Measurements from ENCODE around the gene S100A9. TPM values are rescaled to one million over a fixed set of nuclear protein-coding genes. Genes with fewer than 3 reads are reported as not detected.

The S100A9 gene
- total RNA-seq, 1 experiment from 2014 or later: 0.33 TPM

DNA sequence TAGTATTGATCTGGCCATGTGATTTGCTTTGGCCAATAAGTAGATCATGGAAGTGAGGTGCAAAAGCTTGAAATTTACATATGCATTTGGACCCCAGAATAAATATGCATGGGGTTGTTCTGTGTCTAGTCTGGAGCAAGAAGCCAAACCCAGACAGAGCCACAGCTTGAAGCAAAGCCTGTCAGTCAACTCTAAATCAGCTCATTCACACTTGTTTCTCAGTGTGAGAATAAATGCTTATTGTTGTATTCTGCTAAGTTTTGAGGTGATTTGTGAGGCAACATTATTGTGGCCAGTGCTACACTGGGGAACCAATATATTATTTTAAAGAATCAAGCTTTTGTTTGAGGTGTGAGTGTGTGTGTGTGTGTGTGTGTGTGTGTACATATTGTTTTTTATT, 32.7 kb upstream of the S100A9 start:
- TF ChIP-seq SP1 (CRISPR knock-in tag; conservative IDR thresholded peaks at IDR 0.05) (no peak), KAT7 (CRISPR knock-in tag; IDR thresholded peaks at IDR 0.05; ENCODE audit: borderline replicate concordance) (no peak), FOXJ3 (CRISPR knock-in tag; IDR thresholded peaks at IDR 0.05; ENCODE audit: borderline replicate concordance) (no peak), ZNF423 (CRISPR knock-in tag; IDR thresholded peaks at IDR 0.05) (no peak), AR (CRISPR knock-in tag; IDR thresholded peaks at IDR 0.05) (no peak), NR3C1 (CRISPR knock-in tag; conservative IDR thresholded peaks at IDR 0.05; ENCODE audit: low read depth) (no peak), ELF4 (CRISPR knock-in tag; IDR thresholded peaks at IDR 0.05; ENCODE audit: low read depth) (no peak), GTF2I (CRISPR knock-in tag; conservative IDR thresholded peaks at IDR 0.05) (no peak)
- TF ChIP-seq, protein P1, sequence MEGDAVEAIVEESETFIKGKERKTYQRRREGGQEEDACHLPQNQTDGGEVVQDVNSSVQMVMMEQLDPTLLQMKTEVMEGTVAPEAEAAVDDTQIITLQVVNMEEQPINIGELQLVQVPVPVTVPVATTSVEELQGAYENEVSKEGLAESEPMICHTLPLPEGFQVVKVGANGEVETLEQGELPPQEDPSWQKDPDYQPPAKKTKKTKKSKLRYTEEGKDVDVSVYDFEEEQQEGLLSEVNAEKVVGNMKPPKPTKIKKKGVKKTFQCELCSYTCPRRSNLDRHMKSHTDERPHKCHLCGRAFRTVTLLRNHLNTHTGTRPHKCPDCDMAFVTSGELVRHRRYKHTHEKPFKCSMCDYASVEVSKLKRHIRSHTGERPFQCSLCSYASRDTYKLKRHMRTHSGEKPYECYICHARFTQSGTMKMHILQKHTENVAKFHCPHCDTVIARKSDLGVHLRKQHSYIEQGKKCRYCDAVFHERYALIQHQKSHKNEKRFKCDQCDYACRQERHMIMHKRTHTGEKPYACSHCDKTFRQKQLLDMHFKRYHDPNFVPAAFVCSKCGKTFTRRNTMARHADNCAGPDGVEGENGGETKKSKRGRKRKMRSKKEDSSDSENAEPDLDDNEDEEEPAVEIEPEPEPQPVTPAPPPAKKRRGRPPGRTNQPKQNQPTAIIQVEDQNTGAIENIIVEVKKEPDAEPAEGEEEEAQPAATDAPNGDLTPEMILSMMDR (IDR thresholded peaks at IDR 0.05): no peak
- TF ChIP-seq, protein P2, sequence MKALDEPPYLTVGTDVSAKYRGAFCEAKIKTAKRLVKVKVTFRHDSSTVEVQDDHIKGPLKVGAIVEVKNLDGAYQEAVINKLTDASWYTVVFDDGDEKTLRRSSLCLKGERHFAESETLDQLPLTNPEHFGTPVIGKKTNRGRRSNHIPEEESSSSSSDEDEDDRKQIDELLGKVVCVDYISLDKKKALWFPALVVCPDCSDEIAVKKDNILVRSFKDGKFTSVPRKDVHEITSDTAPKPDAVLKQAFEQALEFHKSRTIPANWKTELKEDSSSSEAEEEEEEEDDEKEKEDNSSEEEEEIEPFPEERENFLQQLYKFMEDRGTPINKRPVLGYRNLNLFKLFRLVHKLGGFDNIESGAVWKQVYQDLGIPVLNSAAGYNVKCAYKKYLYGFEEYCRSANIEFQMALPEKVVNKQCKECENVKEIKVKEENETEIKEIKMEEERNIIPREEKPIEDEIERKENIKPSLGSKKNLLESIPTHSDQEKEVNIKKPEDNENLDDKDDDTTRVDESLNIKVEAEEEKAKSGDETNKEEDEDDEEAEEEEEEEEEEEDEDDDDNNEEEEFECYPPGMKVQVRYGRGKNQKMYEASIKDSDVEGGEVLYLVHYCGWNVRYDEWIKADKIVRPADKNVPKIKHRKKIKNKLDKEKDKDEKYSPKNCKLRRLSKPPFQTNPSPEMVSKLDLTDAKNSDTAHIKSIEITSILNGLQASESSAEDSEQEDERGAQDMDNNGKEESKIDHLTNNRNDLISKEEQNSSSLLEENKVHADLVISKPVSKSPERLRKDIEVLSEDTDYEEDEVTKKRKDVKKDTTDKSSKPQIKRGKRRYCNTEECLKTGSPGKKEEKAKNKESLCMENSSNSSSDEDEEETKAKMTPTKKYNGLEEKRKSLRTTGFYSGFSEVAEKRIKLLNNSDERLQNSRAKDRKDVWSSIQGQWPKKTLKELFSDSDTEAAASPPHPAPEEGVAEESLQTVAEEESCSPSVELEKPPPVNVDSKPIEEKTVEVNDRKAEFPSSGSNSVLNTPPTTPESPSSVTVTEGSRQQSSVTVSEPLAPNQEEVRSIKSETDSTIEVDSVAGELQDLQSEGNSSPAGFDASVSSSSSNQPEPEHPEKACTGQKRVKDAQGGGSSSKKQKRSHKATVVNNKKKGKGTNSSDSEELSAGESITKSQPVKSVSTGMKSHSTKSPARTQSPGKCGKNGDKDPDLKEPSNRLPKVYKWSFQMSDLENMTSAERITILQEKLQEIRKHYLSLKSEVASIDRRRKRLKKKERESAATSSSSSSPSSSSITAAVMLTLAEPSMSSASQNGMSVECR (CRISPR knock-in tag; IDR thresholded peaks at IDR 0.05; ENCODE audit: borderline replicate concordance): no peak
- TF ChIP-seq, protein P3, sequence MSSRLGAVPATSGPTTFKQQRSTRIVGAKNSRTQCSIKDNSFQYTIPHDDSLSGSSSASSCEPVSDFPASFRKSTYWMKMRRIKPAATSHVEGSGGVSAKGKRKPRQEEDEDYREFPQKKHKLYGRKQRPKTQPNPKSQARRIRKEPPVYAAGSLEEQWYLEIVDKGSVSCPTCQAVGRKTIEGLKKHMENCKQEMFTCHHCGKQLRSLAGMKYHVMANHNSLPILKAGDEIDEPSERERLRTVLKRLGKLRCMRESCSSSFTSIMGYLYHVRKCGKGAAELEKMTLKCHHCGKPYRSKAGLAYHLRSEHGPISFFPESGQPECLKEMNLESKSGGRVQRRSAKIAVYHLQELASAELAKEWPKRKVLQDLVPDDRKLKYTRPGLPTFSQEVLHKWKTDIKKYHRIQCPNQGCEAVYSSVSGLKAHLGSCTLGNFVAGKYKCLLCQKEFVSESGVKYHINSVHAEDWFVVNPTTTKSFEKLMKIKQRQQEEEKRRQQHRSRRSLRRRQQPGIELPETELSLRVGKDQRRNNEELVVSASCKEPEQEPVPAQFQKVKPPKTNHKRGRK (CRISPR knock-in tag; IDR thresholded peaks at IDR 0.05; ENCODE audit: borderline replicate concordance): no peak
- TF ChIP-seq, protein P4, sequence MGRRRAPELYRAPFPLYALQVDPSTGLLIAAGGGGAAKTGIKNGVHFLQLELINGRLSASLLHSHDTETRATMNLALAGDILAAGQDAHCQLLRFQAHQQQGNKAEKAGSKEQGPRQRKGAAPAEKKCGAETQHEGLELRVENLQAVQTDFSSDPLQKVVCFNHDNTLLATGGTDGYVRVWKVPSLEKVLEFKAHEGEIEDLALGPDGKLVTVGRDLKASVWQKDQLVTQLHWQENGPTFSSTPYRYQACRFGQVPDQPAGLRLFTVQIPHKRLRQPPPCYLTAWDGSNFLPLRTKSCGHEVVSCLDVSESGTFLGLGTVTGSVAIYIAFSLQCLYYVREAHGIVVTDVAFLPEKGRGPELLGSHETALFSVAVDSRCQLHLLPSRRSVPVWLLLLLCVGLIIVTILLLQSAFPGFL (CRISPR knock-in tag; IDR thresholded peaks at IDR 0.05; ENCODE audit: borderline replicate concordance): no peak
- TF ChIP-seq, protein P5, sequence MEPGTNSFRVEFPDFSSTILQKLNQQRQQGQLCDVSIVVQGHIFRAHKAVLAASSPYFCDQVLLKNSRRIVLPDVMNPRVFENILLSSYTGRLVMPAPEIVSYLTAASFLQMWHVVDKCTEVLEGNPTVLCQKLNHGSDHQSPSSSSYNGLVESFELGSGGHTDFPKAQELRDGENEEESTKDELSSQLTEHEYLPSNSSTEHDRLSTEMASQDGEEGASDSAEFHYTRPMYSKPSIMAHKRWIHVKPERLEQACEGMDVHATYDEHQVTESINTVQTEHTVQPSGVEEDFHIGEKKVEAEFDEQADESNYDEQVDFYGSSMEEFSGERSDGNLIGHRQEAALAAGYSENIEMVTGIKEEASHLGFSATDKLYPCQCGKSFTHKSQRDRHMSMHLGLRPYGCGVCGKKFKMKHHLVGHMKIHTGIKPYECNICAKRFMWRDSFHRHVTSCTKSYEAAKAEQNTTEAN (CRISPR knock-in tag; IDR thresholded peaks at IDR 0.05): no peak
- DNase-seq (ENCODE audit: low spot score) (no peak), ATAC-seq (no peak)
- Mint-ChIP-seq H3K27ac (no peak overlapping the region), H3K4me1 (no peaks in the 10 kb centered on the region), H3K36me3 (peaks cover 39% of the 10 kb centered on the region), H3K27me3 (ENCODE audit: low read depth) (peaks cover 14% of the 10 kb centered on the region), H3K9me3 (peaks cover 89% of the 10 kb centered on the region), H3K4me3 (no peak overlapping the region)
- CTCF ChIA-PET: no interaction called here
- POLR2A ChIA-PET: no interaction called here
